Lung (tissue), 12 donors: ENCODE measurements around the gene MYDGF. TPM values are rescaled to one million over a fixed set of nuclear protein-coding genes. Genes with fewer than 3 reads are reported as not detected.

ENCODE experiments used
- ATAC-seq: fragments of 200-7000 bp; cut with Tn5 transposase; one replicate; pipeline ENCODE4 v1.9.1; 2020; ENCODE audit warnings: moderate number of reproducible peaks; ENCODE audit not compliant: insufficient read depth, low FRiP score
- DNase-seq, 3 donors: peaks; one replicate each; pipeline ENCODE4 v3.0.0-alpha.2; 2013 to 2017
- H3K27ac ChIP-seq, 2 donors: one replicate each; pipeline ENCODE4 v1.5.1; 2013; ENCODE audit warnings: mild to moderate bottlenecking in 2 of 2, moderate library complexity in 2 of 2, control low read depth in 1 of 2, inconsistent platforms in 1 of 2, low read depth in 1 of 2, low read length in 1 of 2
- H3K27me3 ChIP-seq, 3 donors: one replicate each; pipeline ENCODE4 v1.5.1; 2013; ENCODE audit warnings: low read length in 2 of 3; ENCODE audit not compliant: control insufficient read depth in 3 of 3, insufficient read depth in 3 of 3
- H3K36me3 ChIP-seq, 4 donors: one replicate each; pipeline ENCODE4 v1.5.1; 2013; ENCODE audit warnings: low read length in 4 of 4, mild to moderate bottlenecking in 1 of 4, moderate library complexity in 1 of 4; ENCODE audit not compliant: control insufficient read depth in 4 of 4, insufficient read depth in 4 of 4
- H3K4me1 ChIP-seq, 5 donors: one replicate each; pipeline ENCODE4 v1.5.1; 2013; ENCODE audit warnings: low read length in 5 of 5, mild to moderate bottlenecking in 2 of 5, moderate library complexity in 1 of 5; ENCODE audit not compliant: control insufficient read depth in 5 of 5, insufficient read depth in 5 of 5
- H3K4me3 ChIP-seq: one replicate; pipeline ENCODE4 v1.5.1; 2013; ENCODE audit warnings: mild to moderate bottlenecking, control low read depth, moderate library complexity
- H3K9ac ChIP-seq, 2 donors: one replicate each; pipeline ENCODE4 v1.5.1; 2013; ENCODE audit warnings: low read length in 2 of 2, control low read depth in 1 of 2; ENCODE audit not compliant: insufficient read depth in 1 of 2
- H3K9me3 ChIP-seq, 4 donors: one replicate each; pipeline ENCODE4 v1.5.1; 2013; ENCODE audit warnings: low read length in 3 of 4, mild to moderate bottlenecking in 1 of 4, moderate library complexity in 1 of 4; ENCODE audit not compliant: control insufficient read depth in 4 of 4, insufficient read depth in 3 of 4
- WGBS, 2 donors: extraction: QIAGEN DNeasy Blood & Tissue Kit; methylation state at CpG; one replicate each; pipeline ENCODE4 v1.1.7; 2013; 5-methylcytosine and 5-hydroxymethylcytosine counted together
- polyA plus RNA-seq, 2 donors: library from polyadenylated mRNA; stranded (reverse); fragments of 200-250 nt; gene quantifications; one replicate each; pipeline ENCODE4 v1.2.1, GENCODE V29; 2013
- total RNA-seq, 2 donors: library from RNA; depleted of rRNA in 1 of 2; stranded (reverse); fragments of >200 nt in 1 of 2; gene quantifications; one replicate each; pipeline ENCODE4 v1.2.1, GENCODE V29; 2014 to 2021
- TF ChIP-seq, protein P1 (sequence below): IDR thresholded peaks from 2 replicates; pipeline ENCODE4 v1.5.1; 2012; ENCODE audit warnings: mild to moderate bottlenecking; ENCODE audit errors: control extremely low read depth, extremely low read depth
- donor health status: control.
- donor health status: control.
- donor health status: Bipolar disorder and iron deficiency.
- donor health status: healthy.
- donor health status: DM: yes; HTN: yes; CAD: no.

Gene MYDGF
- total and polyA plus RNA-seq, 4 donors: 70.4 to 280 (median 142) TPM

DNA sequence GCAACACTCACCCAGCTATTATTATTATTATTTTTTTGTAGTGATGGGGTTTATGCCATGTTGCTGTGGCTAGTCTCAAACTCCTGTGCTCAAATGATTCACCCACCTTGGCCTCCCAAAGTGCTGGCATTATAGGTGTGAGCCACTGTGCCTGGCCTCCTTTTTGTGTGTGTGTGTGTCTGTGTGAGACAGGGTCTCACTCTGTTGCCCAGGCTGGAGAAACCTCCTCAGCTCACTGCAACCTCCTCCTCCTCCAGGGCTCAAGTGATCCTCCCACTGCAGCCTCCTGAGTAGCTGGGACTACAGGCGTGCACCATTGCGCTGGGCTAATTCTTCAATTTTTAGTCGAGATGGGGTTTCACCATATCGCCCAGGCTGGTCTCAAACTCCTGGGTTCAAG, 3.6 kb upstream of the MYDGF start:
- TF ChIP-seq, protein P1, sequence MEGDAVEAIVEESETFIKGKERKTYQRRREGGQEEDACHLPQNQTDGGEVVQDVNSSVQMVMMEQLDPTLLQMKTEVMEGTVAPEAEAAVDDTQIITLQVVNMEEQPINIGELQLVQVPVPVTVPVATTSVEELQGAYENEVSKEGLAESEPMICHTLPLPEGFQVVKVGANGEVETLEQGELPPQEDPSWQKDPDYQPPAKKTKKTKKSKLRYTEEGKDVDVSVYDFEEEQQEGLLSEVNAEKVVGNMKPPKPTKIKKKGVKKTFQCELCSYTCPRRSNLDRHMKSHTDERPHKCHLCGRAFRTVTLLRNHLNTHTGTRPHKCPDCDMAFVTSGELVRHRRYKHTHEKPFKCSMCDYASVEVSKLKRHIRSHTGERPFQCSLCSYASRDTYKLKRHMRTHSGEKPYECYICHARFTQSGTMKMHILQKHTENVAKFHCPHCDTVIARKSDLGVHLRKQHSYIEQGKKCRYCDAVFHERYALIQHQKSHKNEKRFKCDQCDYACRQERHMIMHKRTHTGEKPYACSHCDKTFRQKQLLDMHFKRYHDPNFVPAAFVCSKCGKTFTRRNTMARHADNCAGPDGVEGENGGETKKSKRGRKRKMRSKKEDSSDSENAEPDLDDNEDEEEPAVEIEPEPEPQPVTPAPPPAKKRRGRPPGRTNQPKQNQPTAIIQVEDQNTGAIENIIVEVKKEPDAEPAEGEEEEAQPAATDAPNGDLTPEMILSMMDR: no peak
- Histone ChIP-seq H3K9ac (no peak overlapping the region), H3K4me3 (no peak overlapping the region), H3K36me3 (peaks cover 0 to 25% (median 0%) of the 10 kb centered on the region in 4 donors), H3K27ac (no peak overlapping the region), H3K9me3 (no peaks in the 10 kb centered on the region), H3K27me3 (no peaks in the 10 kb centered on the region), H3K4me1 (peaks cover 2 to 5% (median 4%) of the 10 kb centered on the region in 5 donors)
- DNase-seq (no peak), ATAC-seq (no peak)
- 95 to 98% methylated on average over 4 of the region's 4 CpGs for WGBS, 2 donors

DNA sequence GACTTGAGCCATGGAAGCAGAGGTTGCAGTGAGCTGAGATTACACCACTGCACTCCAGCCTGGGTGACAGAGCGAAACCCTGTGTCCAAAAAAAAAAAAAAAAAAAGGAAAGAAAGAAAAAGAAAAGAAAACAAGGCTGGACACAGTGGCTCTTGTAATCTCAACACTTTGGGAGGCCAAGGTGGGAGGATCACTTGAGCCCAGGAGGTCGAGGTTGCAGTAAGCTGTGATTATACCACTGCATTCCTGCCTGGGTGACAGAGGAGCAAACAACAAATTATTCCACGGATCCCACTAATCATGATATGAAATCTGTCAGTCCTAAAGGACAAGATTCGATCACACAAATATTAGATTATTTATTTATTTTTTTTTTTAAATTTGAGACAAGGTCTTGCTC, 3.1 kb upstream of the MYDGF start:
- H3K9ac ChIP-seq: no peak overlapping the region
- no peak for ATAC-seq
- no peak overlapping the region for H3K4me3 ChIP-seq
- peaks cover 0 to 23% (median 4%) of the 10 kb centered on the region in 4 donors for H3K36me3 ChIP-seq
- H3K9me3 ChIP-seq: no peaks in the 10 kb centered on the region
- 54 to 81% methylated on average over 4 of the region's 4 CpGs for WGBS, 2 donors
- no peaks in the 10 kb centered on the region for H3K27me3 ChIP-seq
- no peak overlapping the region for H3K27ac ChIP-seq
- TF ChIP-seq, protein P1: no peak
- peaks cover 4 to 5% (median 4%) of the 10 kb centered on the region in 5 donors for H3K4me1 ChIP-seq
- no peak for DNase-seq

DNA sequence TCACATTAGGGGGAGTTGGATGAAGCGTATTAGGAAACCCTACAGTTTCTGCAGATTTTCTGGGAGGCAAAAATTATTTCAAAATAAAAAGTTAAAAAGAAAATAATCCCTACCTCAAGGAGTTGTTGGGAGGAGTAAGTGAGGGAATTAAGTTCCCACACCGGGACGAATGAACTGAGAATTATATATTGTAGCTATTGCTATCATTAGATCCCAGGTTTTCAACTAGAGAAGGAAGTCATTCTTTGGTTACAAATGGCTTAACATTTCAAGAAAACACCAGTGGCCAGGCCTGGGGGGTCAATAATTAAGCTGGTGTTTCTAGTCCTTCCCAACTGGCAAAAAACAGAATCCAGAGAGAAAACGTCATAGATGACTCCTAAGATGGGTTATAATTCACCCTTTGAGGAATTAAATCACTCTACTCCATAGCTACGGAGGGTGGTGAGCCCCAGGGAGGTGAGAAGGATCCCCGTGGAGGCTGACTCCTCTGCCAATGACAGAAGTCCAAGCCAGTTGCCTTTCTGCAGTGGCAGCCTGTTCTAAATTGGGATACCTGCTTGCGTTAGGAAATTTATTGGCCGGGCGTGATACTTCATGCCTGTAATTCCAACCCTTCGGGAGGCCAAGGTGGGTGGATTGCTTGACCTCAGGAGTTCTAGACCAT, 1.2 kb upstream of the MYDGF start:
- ATAC-seq (no peak), DNase-seq (no peak)
- no peaks in the 10 kb centered on the region for H3K9me3 ChIP-seq
- TF ChIP-seq, protein P1: no peak
- no peak overlapping the region for H3K27ac ChIP-seq
- H3K36me3 ChIP-seq: peaks cover 0 to 24% (median 5%) of the 10 kb centered on the region in 4 donors
- H3K4me1 ChIP-seq: peaks cover 4 to 5% (median 4%) of the 10 kb centered on the region in 5 donors
- no peak overlapping the region for H3K4me3 ChIP-seq
- 78 to 92% methylated on average over 10 of the region's 10 CpGs for whole genome bisulfite sequencing, 2 donors
- H3K27me3 ChIP-seq: no peaks in the 10 kb centered on the region
- H3K9ac ChIP-seq: no peak overlapping the region
